NCI-H2227 (cell line): ENCODE data around the gene BCAS4.

Experiments
- DNase-seq: peaks from one replicate; lab custom pipeline; 2025; ENCODE audit not compliant: unreplicated experiment; lab: John Stamatoyannopoulos, UW

BCAS4 gene

DNA sequence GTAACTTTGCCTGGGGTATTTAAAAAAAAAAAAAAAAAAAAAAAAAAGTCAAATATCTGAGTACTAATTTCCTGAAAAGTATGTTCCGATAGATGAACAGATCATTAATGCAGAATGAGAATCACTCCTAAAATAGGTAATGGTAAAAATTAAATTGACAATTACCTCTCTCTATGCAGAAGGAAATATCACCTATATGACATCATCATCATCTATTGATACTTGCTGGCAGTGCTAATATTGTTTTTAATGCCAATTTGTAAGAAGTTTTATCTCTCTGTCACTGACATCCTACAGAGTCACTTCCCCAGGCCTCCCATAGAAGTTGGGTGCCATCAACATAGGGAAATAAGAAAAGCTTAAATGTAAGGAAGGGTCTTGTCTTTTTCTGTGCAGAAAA lies 106.4 kb downstream of the BCAS4 start:
- no peak for DNase-seq

DNA sequence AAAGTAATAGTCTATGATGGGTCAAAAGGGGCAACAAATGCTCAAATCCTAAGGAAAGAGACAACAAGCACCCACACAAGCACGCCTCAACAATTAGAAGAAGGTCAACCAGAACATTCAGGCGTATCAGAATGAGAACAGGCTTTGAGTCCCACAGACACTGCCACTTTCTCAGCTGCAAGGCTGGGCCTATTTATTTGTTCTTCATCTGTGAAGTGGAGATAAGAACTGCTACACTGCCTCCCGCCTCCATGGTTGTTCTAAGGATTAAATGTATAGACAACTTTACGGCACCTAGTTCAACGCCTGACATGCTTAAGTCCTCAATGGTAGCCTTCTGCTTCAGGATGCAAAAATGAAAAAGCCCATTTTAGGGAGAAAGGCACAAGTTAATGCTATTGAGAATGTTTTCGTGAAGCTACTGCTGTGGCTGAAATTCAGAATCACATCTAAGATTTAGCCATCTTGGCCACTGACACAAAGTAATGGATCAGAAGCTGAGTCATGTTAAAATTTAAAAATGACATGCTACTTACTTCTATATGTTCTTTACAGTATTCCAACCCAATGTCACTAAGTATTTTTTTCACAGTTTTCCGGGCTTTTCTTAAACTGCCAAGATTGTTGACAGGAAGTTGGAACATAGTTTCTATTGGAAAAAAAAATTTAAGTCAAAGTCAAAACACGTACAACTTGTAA lies 108.6 kb downstream of the BCAS4 start:
- no peak for DNase-seq

DNA sequence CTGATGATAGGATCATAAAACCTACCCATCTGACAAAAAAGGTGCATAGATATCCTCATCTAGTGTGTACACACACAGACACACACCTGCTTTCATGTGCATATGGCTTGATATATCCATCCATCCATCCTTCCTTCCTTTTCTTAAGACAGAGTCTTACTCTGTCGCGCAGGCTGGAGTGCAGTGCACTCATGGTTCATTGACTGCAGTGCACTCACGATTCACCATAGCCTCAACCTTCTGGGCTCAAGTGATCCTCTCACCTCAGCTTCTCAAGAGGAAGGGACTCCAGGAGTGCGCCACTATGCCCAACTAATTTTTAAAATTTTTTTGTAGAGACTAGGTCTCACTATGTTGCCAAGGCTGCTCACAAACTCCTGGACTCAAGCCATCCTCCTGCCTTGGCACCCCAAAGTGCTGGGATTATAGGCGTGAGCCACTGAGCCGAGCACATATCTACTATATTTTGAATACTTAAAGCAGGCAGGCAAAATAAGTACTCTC lies 109.3 kb downstream of the BCAS4 start:
- no peak for DNase-seq

DNA sequence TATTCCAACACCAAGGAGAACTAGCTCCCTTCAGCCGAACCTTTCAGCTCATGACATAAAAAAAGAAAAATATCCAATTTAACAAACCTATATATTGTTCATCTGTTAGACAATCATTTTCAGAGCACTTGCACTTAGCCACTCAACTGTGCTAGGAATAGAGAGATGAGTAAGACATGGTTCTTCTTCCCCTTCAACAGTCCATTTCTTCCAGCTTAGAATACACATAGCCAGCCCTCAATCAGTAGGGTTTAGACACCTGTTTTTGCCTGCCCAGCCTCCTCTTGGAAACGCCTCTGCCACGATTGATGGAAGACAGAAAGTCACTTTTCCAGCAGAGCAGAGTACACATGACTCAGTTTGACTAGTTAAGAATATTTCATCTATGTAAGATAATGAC lies 114.6 kb downstream of the BCAS4 start:
- no peak for DNase-seq

DNA sequence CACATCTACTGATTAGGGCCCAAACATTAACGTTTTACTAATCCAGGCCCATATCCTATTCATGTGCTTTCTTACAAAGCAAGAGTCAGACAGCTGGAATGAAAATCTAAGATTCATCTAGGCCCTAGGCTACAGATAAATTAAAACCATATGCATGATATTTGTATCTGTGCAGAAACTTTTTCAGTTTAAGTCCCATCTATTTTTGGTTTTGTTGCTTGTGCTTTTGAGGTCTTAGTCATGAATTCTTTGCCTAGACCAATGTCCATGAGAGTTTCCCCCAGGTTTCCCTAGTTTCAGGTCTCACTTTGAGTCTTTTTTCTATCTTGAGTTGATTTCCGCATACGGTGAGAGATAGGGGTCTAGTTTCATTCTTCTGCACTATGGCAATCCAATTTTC lies 116.2 kb downstream of the BCAS4 start:
- no peak for DNase-seq

DNA sequence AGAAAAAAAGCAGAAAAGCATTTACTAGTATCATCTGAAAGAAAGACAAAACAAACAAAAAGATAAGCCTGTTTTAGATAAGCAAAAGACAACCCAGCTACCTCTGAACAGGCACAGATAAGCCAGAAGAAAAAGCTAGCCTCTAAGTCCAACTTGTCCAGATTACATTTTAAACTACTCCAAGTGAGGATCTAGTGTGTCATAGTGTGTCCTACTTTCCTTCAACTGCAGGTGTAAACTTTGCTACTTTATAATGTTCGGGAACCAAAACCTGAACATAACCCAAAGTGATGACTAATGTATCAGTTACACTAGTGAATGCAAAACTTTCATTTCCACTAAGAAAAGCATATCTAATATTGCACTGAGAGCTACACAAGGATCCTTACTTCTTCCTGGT lies 116.9 kb downstream of the BCAS4 start:
- no peak for DNase-seq

DNA sequence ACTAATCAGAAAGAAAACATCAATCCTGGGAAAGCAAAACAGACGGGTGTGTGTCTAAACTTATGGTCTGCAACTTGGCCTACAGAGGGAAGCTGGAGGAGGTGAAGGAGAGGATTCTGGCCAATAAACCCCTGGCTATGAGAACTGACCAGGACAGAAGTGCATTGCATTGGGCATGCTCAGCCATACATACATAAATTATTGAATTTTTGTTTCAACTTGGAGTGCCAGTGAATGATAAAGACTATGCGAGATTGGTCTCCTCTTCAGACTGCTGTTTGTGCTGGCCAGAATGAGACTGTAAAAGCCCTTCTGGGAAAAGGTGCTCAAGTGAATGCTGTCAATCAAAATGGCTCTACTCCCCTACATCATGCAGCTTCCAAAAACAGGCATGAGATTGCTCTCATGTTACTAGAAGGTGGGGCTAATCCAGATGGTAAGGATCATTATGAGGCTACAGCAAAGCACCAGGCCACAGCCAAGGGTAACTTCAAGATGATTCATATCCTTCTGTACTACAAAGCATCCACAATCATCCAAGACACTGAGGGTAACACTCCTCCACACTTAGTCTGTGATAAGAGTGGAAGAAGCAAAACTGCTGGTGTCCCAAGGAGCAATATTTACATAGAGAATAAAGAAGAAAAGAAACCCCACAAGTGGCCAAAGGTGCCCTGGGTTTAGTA lies 119.0 kb downstream of the BCAS4 start:
- no peak for DNase-seq

DNA sequence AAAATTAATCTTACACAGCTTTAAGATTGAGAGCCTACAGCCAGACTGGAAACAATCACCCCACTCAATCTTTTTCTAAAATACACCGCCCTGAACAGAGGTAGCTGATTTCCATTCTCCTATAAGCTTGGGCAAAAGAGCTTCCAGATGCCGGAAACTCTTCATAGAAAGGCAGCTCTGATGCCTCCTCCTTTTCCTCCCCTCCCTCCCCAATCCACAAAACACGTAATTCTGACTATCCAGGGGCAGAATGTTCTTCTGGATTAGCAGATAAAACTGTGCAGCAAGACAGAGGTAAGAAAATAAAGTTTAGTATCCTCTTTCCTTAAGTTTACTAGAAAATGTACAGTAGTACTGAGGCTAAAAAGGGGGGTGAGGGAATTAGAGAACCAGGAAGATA lies 120.6 kb downstream of the BCAS4 start:
- no peak for DNase-seq

DNA sequence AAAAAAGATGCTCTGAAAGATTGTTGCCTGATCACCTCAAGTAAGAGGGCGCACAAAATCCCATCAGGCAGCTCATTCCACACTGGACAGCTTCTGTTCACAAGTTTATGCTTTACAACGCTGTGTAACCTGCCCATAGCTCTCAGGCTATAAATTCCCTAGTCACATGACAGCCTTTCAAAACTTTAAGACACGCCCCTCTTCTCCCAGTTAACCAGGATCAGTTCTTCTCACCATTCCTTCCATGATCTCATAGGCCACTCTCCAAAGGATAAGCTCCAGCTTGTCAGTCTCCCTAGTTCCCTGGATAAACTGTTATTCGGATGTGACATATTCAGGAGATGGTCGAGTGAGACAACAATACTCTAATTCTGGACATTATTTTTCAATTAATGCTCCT lies 121.4 kb downstream of the BCAS4 start:
- DNase-seq, result no peak

DNA sequence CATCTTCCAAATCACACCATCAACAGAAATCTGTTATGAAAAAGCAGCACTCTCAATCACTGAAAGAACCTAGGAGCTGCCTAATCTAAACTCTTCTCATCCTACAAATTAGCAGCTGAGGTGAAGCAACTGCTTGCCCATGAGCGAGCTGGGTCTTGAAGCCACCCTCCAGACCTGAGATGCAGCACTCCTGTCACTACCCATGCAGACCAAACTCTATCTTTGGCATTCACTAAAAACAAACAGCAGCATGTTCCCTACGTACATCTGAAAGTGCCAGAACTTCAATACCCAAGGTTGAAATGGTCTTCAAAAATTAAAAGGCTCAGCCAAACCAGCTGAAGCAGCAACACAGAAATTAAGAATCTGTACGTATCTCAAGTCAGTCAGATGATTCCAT lies 122.1 kb downstream of the BCAS4 start:
- DNase-seq, result no peak

DNA sequence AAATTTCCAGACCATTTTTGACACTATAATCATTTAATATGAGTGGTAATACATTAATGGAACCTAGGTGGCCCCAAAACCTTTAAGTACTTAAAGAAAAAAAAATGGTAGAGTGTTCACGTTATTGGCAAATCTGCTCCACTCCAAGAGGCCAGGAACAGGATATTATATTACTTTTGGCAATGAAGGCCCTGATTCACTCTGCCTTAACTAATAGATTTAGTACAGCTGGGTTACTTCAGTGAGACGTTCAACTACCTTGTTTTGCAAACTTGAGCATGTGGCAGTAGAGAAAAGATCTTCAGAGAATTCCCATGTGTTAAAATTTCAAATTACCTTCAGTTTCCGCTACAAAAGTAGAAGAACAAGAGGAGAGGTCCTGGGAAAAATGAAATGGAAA lies 123.5 kb downstream of the BCAS4 start:
- no peak for DNase-seq

DNA sequence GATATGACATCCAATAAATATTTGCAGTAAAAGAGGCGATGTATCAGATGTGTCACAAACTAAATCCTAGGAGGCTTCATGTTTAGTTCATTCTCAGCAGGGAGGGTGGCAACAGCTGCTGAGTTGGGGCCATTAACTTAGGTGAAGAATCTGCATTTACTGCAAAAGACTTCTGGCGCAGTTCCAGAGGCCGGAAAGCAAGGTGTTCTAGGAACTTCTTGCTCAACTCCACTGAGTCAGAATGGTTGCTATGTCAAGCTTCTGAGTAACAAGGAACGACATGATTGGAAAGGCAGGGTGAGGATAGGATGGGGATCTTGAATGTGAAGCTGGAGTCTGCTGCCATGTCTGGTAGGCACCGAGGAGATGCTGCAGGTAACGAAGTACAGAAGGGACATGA lies 124.7 kb downstream of the BCAS4 start:
- DNase-seq, result no peak

DNA sequence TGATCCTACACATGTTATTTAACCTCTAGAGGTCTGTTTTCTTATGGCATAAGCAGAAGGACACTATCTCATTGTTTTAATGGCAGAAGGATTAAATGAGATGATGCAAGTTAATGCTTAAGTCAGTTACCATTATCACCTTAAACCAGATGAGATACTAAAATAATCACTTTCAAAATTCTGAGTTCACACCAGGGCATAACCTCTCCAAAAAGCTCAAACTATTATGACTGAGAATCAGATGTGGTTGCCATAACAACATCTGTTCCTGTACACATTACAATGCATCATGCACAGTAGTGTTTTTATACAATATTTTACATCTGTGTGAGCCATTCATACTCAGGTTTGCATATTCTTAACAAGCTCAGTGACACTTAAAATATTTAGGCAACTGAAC lies 126.1 kb downstream of the BCAS4 start:
- no peak for DNase-seq

DNA sequence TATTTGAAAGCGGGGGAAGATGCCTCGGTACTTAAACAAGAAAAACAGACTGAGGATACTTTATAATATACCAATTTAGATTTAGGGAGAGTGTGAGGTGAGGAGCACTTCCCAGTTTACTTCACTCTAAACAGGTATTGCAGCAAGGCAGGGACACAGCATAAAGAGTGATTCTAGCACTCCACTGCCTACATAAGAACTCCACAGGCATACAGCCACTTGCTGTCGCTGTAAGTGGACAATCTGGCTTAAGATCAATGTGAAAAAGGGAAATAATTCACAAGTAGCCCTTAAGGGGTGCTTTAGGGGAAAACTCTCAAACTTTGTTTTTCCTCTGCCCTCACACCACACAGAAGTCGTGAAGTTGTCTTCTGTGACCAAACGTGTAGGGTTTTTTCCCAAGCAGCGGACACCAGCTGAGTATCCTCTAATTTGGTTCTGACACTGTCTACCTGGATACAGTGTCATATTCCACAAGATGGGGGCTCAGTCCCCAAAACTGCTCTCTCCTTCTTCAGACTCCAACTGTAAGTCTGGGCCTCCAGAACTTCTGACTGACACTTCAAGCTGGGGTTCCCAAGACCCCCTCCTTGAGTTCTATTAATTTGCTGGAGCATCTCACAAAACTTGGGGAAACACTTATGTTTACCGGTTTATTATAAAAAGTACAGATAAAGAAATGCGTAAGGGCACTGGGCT lies 127.1 kb downstream of the BCAS4 start:
- no peak for DNase-seq

DNA sequence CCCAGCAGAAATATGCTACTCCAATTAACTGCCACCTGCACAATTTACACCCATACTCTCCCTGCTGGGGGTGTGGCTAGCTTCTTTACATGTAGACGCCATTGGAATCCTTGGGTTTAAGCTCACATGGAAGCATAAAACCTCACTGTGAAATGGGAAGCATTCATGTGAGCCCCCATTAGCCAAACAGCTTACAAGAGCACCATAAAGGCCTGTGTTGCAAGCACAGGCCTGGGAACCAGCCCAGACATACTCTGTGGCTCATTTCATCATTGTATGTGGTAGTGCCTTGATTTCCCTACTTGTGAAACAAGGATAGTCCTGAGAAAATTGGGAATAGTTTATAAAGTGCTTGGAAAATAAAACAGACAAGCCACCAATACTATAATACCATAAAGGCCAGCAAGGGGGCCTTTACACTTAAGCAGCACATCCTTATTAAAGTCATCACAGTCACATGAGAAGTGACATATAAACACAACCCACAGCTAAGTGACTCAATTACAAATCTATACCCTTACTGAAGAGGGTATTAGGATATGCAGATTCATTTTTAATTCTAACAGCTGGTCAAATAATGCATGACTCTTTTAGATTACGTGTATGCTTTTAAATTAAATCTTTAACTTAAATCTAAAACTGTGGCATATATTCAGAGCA lies 129.5 kb downstream of the BCAS4 start:
- no peak for DNase-seq

DNA sequence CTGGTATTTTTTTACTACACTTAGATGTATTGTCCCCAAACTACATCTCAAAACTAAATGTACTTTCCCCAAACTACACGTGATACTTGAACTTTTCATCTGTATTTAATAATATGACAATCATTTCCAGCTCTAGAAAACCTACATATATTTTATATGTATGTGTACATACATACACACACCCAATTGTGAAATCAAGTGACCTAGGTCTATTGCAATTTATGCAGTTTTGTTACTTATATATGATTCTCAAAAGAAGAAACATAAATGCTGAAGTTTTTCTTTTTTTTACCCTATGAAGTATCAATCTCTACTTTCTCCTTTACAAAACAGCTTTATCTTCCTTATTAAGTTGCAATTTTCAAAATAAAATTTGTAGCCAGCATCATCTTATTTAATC lies 131.7 kb downstream of the BCAS4 start:
- DNase-seq, result no peak
